HepG2 (cell line): ENCODE measurements around the gene ANXA5. TPM values are rescaled to one million over a fixed set of nuclear protein-coding genes. Genes with fewer than 3 reads are reported as not detected.

ENCODE experiments used
- CCAR2 ChIP-seq: fragments of 200-400 bp; formaldehyde crosslinking; optimal IDR thresholded peaks from 2 replicates; pipeline ENCODE3; 2018; ENCODE audit warnings: low read depth, mild to moderate bottlenecking, low read length, moderate library complexity
- GFI1 ChIP-seq: sonication (generic); formaldehyde crosslinking; IDR thresholded peaks from 2 replicates; pipeline ENCODE4 v1.5.0; 2020; ENCODE audit warnings: missing genetic modification reagents, mild to moderate bottlenecking, borderline replicate concordance
- HNRNPLL ChIP-seq: fragments of 200-400 bp; formaldehyde crosslinking; IDR thresholded peaks from 2 replicates; pipeline ENCODE4 v1.6.1; 2017; ENCODE audit warnings: mild to moderate bottlenecking, low read depth, low read length; ENCODE audit not compliant: poor library complexity, severe bottlenecking
- HOXA3 ChIP-seq: sonication (generic); formaldehyde crosslinking; IDR thresholded peaks from 2 replicates; pipeline ENCODE4 v1.5.0; 2020; ENCODE audit warnings: missing genetic modification reagents
- MAZ ChIP-seq, 2 experiments: sonication (generic) in 1 of 2; formaldehyde crosslinking in 1 of 2; IDR thresholded peaks; 2 replicates each; pipeline versions ENCODE4 v1.5.0 to v1.6.1; 2012 to 2020; ENCODE audit warnings: low read depth in 2 of 2, mild to moderate bottlenecking in 2 of 2, borderline replicate concordance in 1 of 2, improper control_type of control experiment in 1 of 2, low read length in 1 of 2, missing genetic modification reagents in 1 of 2, moderate library complexity in 1 of 2
- MTA1 ChIP-seq: sonication (generic); formaldehyde crosslinking; IDR thresholded peaks from 2 replicates; pipeline ENCODE4 v1.4.0; 2020; ENCODE audit warnings: missing genetic modification reagents, mild to moderate bottlenecking, borderline replicate concordance
- MZF1 ChIP-seq: sonication (generic); formaldehyde crosslinking; IDR thresholded peaks from 2 replicates; pipeline ENCODE4 v1.8.1; 2023; ENCODE audit warnings: mild to moderate bottlenecking, missing genetic modification reagents, borderline replicate concordance
- NR2C2 ChIP-seq: sonication (generic); formaldehyde crosslinking; IDR thresholded peaks from 2 replicates; pipeline ENCODE4 v1.4.0; 2020; ENCODE audit warnings: missing genetic modification reagents, mild to moderate bottlenecking, moderate library complexity, borderline replicate concordance
- PBX3 ChIP-seq: sonication (generic); formaldehyde crosslinking; IDR thresholded peaks from 2 replicates; pipeline ENCODE4 v1.8.1; 2023; ENCODE audit warnings: missing genetic modification reagents, inconsistent platforms, borderline replicate concordance
- POGK ChIP-seq: sonication (generic); formaldehyde crosslinking; conservative IDR thresholded peaks from 2 replicates; pipeline ENCODE4 v1.8.0; 2022; ENCODE audit warnings: mild to moderate bottlenecking, moderate library complexity, missing genetic modification reagents
- SALL1 ChIP-seq: sonication (generic); formaldehyde crosslinking; IDR thresholded peaks from 2 replicates; pipeline ENCODE4 v1.8.0; 2022; ENCODE audit warnings: mild to moderate bottlenecking, missing genetic modification reagents
- SPEN ChIP-seq: sonication (generic); formaldehyde crosslinking; IDR thresholded peaks from 2 replicates; pipeline ENCODE4 v1.5.1; 2020; ENCODE audit warnings: low read depth, mild to moderate bottlenecking, missing genetic modification reagents
- ZBTB33 ChIP-seq: sonication (generic); formaldehyde crosslinking; IDR thresholded peaks from 2 replicates; pipeline ENCODE4 v1.4.0; 2020; ENCODE audit warnings: missing genetic modification reagents
- ZBTB38 ChIP-seq: sonication (generic); formaldehyde crosslinking; IDR thresholded peaks from 2 replicates; pipeline ENCODE4 v1.5.1; 2020; ENCODE audit warnings: mild to moderate bottlenecking, missing genetic modification reagents
- ZBTB43 ChIP-seq: sonication (generic); formaldehyde crosslinking; conservative IDR thresholded peaks from 2 replicates; pipeline ENCODE4 v1.4.0; 2020; ENCODE audit warnings: missing genetic modification reagents
- ZMAT3 ChIP-seq: sonication (generic); formaldehyde crosslinking; conservative IDR thresholded peaks from 2 replicates; pipeline ENCODE4 v1.7.0; 2021; ENCODE audit warnings: missing genetic modification reagents
- ZNF274 ChIP-seq: sonication (generic); formaldehyde crosslinking; IDR thresholded peaks from 2 replicates; pipeline ENCODE4 v1.5.1; 2020; ENCODE audit warnings: mild to moderate bottlenecking, missing genetic modification reagents
- ZNF276 ChIP-seq: sonication (generic); formaldehyde crosslinking; IDR thresholded peaks from 2 replicates; pipeline ENCODE4 v1.4.0; 2020; ENCODE audit warnings: mild to moderate bottlenecking, low read depth, missing genetic modification reagents
- ZNF326 ChIP-seq: sonication (generic); formaldehyde crosslinking; IDR thresholded peaks from 2 replicates; pipeline ENCODE4 v1.4.0; 2020; ENCODE audit warnings: missing genetic modification reagents, borderline replicate concordance
- ZNF740 ChIP-seq: sonication (generic); formaldehyde crosslinking; IDR thresholded peaks from 2 replicates; pipeline ENCODE4 v1.4.0; 2020; ENCODE audit warnings: missing genetic modification reagents
- polyA plus RNA-seq, 8 experiments: library from polyadenylated mRNA; depleted of rRNA in 3 of 8; stranded (reverse) in 7 of 8; unstranded in 1 of 8; fragments of >200 nt; fragmentation: Illumina TruSeq in 4 of 8; extraction: Trizol in 4 of 8; gene quantifications; 2 replicates each; pipeline versions ENCODE4 v1.2.1 to v1.2.3, GENCODE V29; 2011 to 2016; ENCODE audit warnings: low read depth in 4 of 8, missing spikeins in 1 of 8, mixed read lengths in 1 of 8; ENCODE audit not compliant: insufficient read depth in 1 of 8
- total RNA-seq, 5 experiments: library from RNA; depleted of rRNA; stranded (reverse); fragments of >200 nt; fragmentation: Illumina TruSeq; extraction: Trizol; gene quantifications; 2 replicates each; pipeline ENCODE4 v1.2.3, GENCODE V29; 2016; ENCODE audit warnings: low read depth in 1 of 5

The ANXA5 gene
- total and polyA plus RNA-seq, 2 of the 13 experiments (the other 11 are each of a cell fraction or from before 2014, with no cell fraction given) = 209 to 342 TPM

GRCh38 chr4:121696170-121696580 is 605 bp downstream of the ANXA5 start (continued):
- TF ChIP-seq ZBTB33 (CRISPR knock-in tag) = no peak
- TF ChIP-seq CCAR2 = no peak
- 0 out of 2 replicates have a peak, but pooled peaks have one; percentile 42 for TF ChIP-seq ZNF740 (CRISPR knock-in tag)
- peak; percentile 49 for TF ChIP-seq HNRNPLL
- TF ChIP-seq PBX3 (CRISPR knock-in tag) = no peak
- 0 out of 2 replicates have a peak, but pooled peaks have one; percentile 4 for TF ChIP-seq MTA1 (CRISPR knock-in tag)
- peak; percentile 15; the same call in 1 of the 2 replicates for TF ChIP-seq ZNF276
- no peak for TF ChIP-seq HOXA3 (CRISPR knock-in tag)
- 0 out of 2 replicates have a peak, but pooled peaks have one; percentile 8 for TF ChIP-seq SPEN (CRISPR knock-in tag)
- no peak; the same call in 1 of the 2 replicates for TF ChIP-seq POGK (CRISPR knock-in tag)
- 0 out of 2 replicates have a peak, but pooled peaks have one; percentile 15 for TF ChIP-seq NR2C2 (CRISPR knock-in tag)
- TF ChIP-seq GFI1 = 0 out of 2 replicates have a peak, but pooled peaks have one; percentile 26
- no peak for TF ChIP-seq ZBTB43 (CRISPR knock-in tag)
- peak; percentile 10; the same call in 1 of the 2 replicates for TF ChIP-seq SALL1 (CRISPR knock-in tag)
- TF ChIP-seq MAZ (IDR thresholded peaks at IDR 0.05; ENCODE audit: borderline replicate concordance, low read depth, low read length) = no peak
- no peak for TF ChIP-seq MAZ (CRISPR knock-in tag; IDR thresholded peaks at IDR 0.05; ENCODE audit: low read depth)
- no peak for TF ChIP-seq ZBTB38 (CRISPR knock-in tag)
- no peak for TF ChIP-seq ZNF326 (CRISPR knock-in tag)
- no peak for TF ChIP-seq ZMAT3 (CRISPR knock-in tag)
- TF ChIP-seq MZF1 (CRISPR knock-in tag) = no peak
- TF ChIP-seq ZNF274 (CRISPR knock-in tag) = no peak
